ENCODE measurements around the gene ZNF385B.

The ZNF385B gene

DNA sequence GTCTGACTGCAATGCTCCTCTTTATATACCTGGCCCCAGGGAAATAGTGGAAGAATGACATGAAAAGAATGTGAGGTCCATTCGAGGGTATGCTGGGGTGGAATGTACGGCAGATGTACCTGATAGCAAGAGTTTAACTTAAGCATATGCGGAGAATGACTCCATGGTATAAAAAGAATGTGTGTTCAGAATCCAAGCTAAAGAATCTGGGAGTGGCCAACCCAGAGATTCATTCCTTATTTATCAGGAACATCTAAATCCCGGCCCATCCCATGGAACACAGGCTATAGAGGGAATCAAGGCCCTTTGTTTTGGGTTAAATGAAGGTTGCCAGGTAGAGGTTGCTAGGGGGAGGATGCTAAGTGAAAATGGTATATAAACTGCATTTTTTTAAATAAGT, 150.0 kb downstream of the ZNF385B start:
- no peak overlapping the region for H3K4me3 ChIP-seq (ENCODE audit: low read depth, low read length)
- in situ Hi-C loops (cut with HindIII; ENCODE audit: low sequenced_read_pairs): no loop called here
- TF ChIP-seq, protein P1, sequence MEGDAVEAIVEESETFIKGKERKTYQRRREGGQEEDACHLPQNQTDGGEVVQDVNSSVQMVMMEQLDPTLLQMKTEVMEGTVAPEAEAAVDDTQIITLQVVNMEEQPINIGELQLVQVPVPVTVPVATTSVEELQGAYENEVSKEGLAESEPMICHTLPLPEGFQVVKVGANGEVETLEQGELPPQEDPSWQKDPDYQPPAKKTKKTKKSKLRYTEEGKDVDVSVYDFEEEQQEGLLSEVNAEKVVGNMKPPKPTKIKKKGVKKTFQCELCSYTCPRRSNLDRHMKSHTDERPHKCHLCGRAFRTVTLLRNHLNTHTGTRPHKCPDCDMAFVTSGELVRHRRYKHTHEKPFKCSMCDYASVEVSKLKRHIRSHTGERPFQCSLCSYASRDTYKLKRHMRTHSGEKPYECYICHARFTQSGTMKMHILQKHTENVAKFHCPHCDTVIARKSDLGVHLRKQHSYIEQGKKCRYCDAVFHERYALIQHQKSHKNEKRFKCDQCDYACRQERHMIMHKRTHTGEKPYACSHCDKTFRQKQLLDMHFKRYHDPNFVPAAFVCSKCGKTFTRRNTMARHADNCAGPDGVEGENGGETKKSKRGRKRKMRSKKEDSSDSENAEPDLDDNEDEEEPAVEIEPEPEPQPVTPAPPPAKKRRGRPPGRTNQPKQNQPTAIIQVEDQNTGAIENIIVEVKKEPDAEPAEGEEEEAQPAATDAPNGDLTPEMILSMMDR (IDR thresholded peaks at IDR 0.05; ENCODE audit: low read depth, low read length): no peak
- no peak for DNase-seq (ENCODE audit: low read depth, low spot score)

DNA sequence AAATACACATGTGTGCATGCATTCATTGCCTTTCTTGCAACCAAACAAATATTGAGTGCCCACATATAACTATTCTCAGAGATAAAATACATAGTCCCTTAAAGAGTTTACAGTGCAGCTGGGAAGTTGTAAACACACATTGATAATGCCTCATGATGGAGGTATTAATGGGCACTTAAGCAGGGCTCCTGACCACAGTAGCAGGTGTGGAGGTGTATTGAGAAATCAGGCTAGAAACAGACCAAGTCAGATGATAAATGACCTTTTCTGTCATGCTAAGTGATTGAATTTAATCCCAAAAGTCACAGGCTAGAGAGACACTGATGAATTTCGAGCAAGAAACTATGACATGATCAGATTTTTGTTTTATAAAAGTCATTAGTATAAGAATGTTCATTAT, 157.7 kb downstream of the ZNF385B start:
- no peak overlapping the region for H3K4me3 ChIP-seq (ENCODE audit: low read depth, low read length)
- DNase-seq (ENCODE audit: low read depth, low spot score): no peak
- in situ Hi-C loops (cut with HindIII; ENCODE audit: low sequenced_read_pairs): no loop called here
- TF ChIP-seq, protein P1 (IDR thresholded peaks at IDR 0.05; ENCODE audit: low read depth, low read length): no peak

DNA sequence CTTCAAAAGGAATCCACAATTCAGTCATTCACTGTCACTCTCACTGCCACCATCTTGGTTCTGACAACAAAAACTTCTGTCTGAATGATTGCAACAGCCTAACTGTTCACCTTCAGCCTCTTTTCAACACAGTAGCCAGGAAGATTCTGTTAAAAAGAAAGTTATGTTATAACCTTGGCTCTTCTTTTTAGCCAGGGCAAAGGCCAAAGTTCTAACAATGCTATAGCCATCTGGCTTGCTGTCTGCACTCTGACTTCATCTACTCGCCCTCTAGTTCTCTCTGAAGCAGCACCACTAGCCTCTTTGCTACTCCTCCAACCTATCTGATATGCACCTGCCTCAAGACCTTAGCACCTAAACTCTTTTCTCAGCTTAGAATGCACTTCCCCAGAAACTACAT, 158.5 kb downstream of the ZNF385B start:
- in situ Hi-C loops (cut with HindIII; ENCODE audit: low sequenced_read_pairs): no loop called here
- H3K4me3 ChIP-seq (ENCODE audit: low read depth, low read length): no peak overlapping the region
- DNase-seq (ENCODE audit: low read depth, low spot score): no peak
- TF ChIP-seq, protein P1 (IDR thresholded peaks at IDR 0.05; ENCODE audit: low read depth, low read length): no peak

DNA sequence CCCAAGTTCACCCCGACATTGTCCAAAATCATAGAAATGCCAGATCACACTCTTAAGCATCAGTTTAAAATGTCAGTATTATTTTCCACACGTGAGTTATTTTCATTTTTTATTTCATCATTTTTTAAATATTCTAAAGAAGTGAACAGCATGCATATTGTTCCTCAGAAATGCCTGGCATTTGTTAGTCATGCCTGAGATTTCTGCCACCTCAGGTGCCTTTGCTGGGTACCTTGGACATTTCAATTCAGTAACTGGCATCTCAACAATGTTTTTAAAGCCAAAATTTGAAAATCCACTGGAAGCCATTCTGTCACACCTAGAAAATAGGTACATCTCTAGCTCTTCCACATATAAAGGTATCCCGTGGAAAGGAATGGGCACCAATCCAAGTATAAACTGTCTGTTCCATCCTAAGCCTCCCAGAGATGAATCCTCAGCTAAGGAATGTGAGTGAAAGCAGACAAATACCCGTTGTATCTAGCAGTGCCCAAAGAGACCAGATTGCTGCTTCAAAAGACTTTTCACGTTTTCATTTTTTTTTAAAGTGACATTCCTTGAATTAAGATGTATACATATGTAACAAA, 159.8 kb downstream of the ZNF385B start:
- TF ChIP-seq, protein P1 (IDR thresholded peaks at IDR 0.05; ENCODE audit: low read depth, low read length): no peak
- no peak for DNase-seq (ENCODE audit: low read depth, low spot score)
- in situ Hi-C loops (cut with HindIII; ENCODE audit: low sequenced_read_pairs): no loop called here
- H3K4me3 ChIP-seq (ENCODE audit: low read depth, low read length): no peak overlapping the region

DNA sequence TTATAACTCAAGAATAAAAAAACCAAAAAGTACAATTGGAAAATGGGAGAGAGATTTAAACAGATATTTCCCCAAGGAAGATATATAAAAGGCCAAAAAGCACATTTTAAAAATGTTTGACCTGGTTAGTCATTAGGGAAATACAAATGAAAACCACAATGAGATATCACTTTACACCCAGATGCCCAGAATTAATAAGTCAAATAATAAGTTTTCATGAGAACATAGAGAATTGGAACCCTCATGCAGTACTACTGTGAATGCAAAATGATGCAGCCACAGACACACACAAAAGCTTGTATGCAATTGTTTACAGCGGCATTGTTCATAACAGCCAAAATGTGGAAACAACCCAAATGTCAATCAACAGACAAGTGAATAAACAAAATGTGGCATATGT, 165.9 kb downstream of the ZNF385B start:
- DNase-seq (ENCODE audit: low read depth, low spot score): no peak
- no peak overlapping the region for H3K4me3 ChIP-seq (ENCODE audit: low read depth, low read length)
- TF ChIP-seq, protein P1 (IDR thresholded peaks at IDR 0.05; ENCODE audit: low read depth, low read length): no peak
- in situ Hi-C loops (cut with HindIII; ENCODE audit: low sequenced_read_pairs): no loop called here

DNA sequence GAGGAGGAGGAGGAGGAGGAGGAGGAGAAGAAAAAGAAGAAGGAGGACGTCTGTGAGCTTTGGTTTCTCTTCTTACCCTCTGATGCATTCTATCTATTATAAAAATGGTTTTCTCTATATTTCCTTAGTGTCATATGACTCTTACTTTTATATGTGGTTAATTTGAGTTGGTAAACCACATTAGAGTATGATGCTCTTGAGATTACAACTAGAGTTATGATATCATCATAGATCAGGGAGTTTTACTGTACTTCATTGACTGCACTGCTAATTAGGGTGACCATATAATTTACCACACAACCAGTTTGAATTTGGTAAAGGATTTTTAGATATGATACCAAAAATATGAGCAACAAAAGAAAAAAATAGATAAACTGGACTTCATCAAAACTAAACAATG, 166.4 kb downstream of the ZNF385B start:
- DNase-seq (ENCODE audit: low read depth, low spot score): no peak
- in situ Hi-C loops (cut with HindIII; ENCODE audit: low sequenced_read_pairs): no loop called here
- no peak overlapping the region for H3K4me3 ChIP-seq (ENCODE audit: low read depth, low read length)
- TF ChIP-seq, protein P1 (IDR thresholded peaks at IDR 0.05; ENCODE audit: low read depth, low read length): no peak

DNA sequence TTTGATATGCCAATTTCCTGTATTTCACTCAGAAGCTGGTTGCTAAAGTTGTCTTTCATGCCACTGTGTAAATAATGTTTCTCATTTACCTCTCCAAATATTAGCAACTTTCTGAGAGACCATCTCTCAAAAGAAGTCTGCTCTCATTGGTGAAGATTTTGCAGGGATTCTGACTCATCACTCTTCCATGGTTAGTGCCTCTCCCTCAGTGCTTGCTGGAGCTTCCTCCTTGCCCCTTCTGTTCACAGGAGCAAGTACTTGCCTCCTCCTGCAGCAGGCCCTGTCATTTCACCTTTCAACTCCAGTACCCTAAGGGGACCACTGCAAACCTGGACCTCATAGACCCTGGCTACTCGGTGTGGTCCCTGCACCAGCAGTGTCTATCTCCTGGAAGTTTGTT, 168.8 kb downstream of the ZNF385B start:
- no peak overlapping the region for H3K4me3 ChIP-seq (ENCODE audit: low read depth, low read length)
- in situ Hi-C loops (cut with HindIII; ENCODE audit: low sequenced_read_pairs): no loop called here
- TF ChIP-seq, protein P1 (IDR thresholded peaks at IDR 0.05; ENCODE audit: low read depth, low read length): no peak
- no peak for DNase-seq (ENCODE audit: low read depth, low spot score)

All from astrocyte of the spinal cord (primary cell).